Mammary epithelial cell (primary cell): ENCODE results near the gene PDSS1.

Source experiments
- EZH2 ChIP-seq: IDR thresholded peaks from 2 replicates; pipeline ENCODE4 v1.6.1; 2012; ENCODE audit warnings: low read length, inconsistent platforms, borderline replicate concordance
- TF ChIP-seq, protein P1 (sequence below), 2 donors: IDR thresholded peaks in 1 of 2; conservative IDR thresholded peaks in 1 of 2; 2 replicates each; pipeline ENCODE4 v1.5.1; 2011 to 2012; ENCODE audit warnings: inconsistent platforms in 2 of 2, low read length in 2 of 2, mild to moderate bottlenecking in 2 of 2, control low read depth in 1 of 2, low read depth in 1 of 2; ENCODE audit not compliant: insufficient read depth in 1 of 2; ENCODE audit errors: extremely low read depth in 1 of 2

DNA sequence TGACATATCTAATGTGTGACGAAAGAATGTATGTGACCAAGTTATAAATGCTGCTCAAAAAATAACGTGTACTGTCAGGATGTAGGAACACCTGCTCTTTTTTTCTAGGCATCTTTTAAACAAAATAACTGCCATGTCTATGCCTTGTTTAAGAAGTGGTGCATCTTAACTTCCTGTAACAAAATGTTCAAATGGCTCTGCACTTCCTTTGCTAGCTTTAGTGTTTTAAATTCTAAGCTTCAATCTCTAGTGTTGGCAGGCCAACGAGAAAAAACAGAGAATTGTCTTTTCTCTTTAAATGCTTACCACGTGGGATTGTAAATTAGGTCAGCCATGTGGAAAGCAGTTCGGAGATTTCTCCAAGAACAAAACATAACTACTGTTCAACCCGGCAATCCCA is 14.6 kb upstream of the PDSS1 start:
- TF ChIP-seq, protein P1, sequence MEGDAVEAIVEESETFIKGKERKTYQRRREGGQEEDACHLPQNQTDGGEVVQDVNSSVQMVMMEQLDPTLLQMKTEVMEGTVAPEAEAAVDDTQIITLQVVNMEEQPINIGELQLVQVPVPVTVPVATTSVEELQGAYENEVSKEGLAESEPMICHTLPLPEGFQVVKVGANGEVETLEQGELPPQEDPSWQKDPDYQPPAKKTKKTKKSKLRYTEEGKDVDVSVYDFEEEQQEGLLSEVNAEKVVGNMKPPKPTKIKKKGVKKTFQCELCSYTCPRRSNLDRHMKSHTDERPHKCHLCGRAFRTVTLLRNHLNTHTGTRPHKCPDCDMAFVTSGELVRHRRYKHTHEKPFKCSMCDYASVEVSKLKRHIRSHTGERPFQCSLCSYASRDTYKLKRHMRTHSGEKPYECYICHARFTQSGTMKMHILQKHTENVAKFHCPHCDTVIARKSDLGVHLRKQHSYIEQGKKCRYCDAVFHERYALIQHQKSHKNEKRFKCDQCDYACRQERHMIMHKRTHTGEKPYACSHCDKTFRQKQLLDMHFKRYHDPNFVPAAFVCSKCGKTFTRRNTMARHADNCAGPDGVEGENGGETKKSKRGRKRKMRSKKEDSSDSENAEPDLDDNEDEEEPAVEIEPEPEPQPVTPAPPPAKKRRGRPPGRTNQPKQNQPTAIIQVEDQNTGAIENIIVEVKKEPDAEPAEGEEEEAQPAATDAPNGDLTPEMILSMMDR (conservative IDR thresholded peaks at IDR 0.05 in 1 of 2, IDR thresholded peaks at IDR 0.05 in 1 of 2; ENCODE audit: extremely low read depth in 1 of 2, insufficient read depth in 1 of 2, low read depth in 1 of 2, low read length in 2 of 2) = no peak
- no peak for TF ChIP-seq EZH2
